GM12865 (cell line): Measurements from ENCODE around the gene LACC1.

Source experiments
- DNase-seq: peaks from one replicate; pipeline ENCODE4 v3.0.0; 2010; ENCODE audit warnings: low read depth
- H3K4me3 ChIP-seq: 2 replicates; pipeline ENCODE4 v1.5.1; 2011; ENCODE audit warnings: mild to moderate bottlenecking, low read depth, low read length, control low read depth
- CTCF ChIP-seq: IDR thresholded peaks from 2 replicates; pipeline ENCODE4 v1.5.1; 2011; ENCODE audit warnings: low read length, control low read depth, low read depth, inconsistent platforms; ENCODE audit not compliant: insufficient read depth; ENCODE audit errors: missing control alignments

Gene LACC1

GRCh38 chr13:43935878-43936277 lies 56.2 kb downstream of the LACC1 start:
- H3K4me3 ChIP-seq: no peak overlapping the region
- no peak for TF ChIP-seq CTCF
- no peak for DNase-seq

- DNase-seq: no peak
- no peak for TF ChIP-seq CTCF
Observed at GRCh38 chr13:43936647-43937046, 56.9 kb downstream of the LACC1 start.

DNA sequence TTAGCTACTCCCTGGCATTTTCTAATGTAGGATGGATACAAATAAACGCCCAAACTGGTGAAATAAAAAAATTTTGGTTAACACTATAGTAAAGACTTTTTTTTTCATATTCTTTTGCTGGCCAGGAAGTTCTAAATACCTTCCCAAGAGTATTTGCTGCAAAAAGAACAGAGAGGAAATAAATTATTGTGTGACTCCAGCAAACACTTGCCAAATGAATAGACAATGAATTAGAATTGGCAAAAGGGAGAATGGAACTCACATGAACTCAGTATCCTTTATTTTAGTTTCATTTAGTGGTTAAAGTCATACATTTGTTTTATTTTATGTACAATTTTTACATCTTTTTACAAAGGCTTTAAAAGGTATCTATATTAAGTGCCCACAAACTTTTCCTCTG lies 58.1 kb downstream of the LACC1 start:
- H3K4me3 ChIP-seq: no peak overlapping the region
- no peak for TF ChIP-seq CTCF
- DNase-seq: no peak

More at GRCh38 chr13:43936647-43937046, 56.9 kb downstream of the LACC1 start:
- H3K4me3 ChIP-seq: no peak overlapping the region

- H3K4me3 ChIP-seq: no peak overlapping the region
- no peak for TF ChIP-seq CTCF
- no peak for DNase-seq
Observed at GRCh38 chr13:43938449-43938848, 58.7 kb downstream of the LACC1 start.

GRCh38 chr13:43939086-43939485 lies 59.4 kb downstream of the LACC1 start:
- H3K4me3 ChIP-seq: no peak overlapping the region
- TF ChIP-seq CTCF: no peak
- no peak for DNase-seq

- TF ChIP-seq CTCF: no peak
- H3K4me3 ChIP-seq: no peak overlapping the region
- DNase-seq: no peak
Observed at GRCh38 chr13:43942286-43942685, 62.6 kb downstream of the LACC1 start.
